Prostate gland (tissue), 2 donors: Measurements from ENCODE around the gene SLC35B4.

Experiments
- POLR2AphosphoS5 ChIP-seq: sonication (generic); formaldehyde crosslinking; IDR thresholded peaks from one replicate; pipeline ENCODE4 v1.6.1; 2017; ENCODE audit warnings: antibody characterized with exemption
- TF ChIP-seq, protein P1 (sequence below), 4 experiments: fragments of 200-600 bp in 2 of 4; fragments of 450-650 bp in 2 of 4; sonication (generic) in 2 of 4; IDR thresholded peaks; 1 replicate in 3 of 4; 2 replicates in 1 of 4; pipeline ENCODE4 v1.5.1; 2016 to 2019; ENCODE audit warnings: antibody characterized with exemption in 4 of 4, mild to moderate bottlenecking in 2 of 4, moderate library complexity in 2 of 4

DNA sequence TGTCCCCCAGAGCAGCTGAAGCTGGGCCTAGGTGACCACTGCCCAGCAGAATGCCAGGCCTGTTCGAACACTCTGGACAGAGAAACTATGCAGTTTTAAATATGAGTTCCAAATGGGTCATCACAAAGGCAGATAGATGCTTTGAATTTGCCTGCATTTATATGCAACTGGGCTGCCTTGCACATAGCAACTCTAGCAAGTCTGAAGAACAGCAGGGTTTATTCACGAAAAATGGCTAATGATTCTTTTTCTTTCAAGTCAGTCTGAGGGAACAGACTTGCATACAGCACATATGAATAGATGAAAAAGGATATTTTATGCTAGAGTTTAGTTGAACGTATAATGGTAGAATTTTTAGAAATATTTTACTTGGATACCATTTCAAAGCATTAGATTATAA lies 68.5 kb downstream of the SLC35B4 start:
- no peak for TF ChIP-seq POLR2AphosphoS5
- TF ChIP-seq, protein P1, sequence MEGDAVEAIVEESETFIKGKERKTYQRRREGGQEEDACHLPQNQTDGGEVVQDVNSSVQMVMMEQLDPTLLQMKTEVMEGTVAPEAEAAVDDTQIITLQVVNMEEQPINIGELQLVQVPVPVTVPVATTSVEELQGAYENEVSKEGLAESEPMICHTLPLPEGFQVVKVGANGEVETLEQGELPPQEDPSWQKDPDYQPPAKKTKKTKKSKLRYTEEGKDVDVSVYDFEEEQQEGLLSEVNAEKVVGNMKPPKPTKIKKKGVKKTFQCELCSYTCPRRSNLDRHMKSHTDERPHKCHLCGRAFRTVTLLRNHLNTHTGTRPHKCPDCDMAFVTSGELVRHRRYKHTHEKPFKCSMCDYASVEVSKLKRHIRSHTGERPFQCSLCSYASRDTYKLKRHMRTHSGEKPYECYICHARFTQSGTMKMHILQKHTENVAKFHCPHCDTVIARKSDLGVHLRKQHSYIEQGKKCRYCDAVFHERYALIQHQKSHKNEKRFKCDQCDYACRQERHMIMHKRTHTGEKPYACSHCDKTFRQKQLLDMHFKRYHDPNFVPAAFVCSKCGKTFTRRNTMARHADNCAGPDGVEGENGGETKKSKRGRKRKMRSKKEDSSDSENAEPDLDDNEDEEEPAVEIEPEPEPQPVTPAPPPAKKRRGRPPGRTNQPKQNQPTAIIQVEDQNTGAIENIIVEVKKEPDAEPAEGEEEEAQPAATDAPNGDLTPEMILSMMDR (IDR thresholded peaks at IDR 0.05), result no peak
